Left ventricle myocardium inferior (tissue), 1 donor: ENCODE data around the gene ADCY10. TPM values are rescaled to one million over a fixed set of nuclear protein-coding genes. Genes with fewer than 3 reads are reported as not detected.
A peak's percentile ranks its signal among the peaks of the same experiment; 100 is the strongest.

Source experiments
- DNase-seq: peaks from one replicate; pipeline ENCODE4 v3.0.0-alpha.2; 2020
- H3K27ac ChIP-seq: fragments of 200-600 bp; replicated peaks from 2 replicates; pipeline ENCODE4 v1.8.0; 2021
- H3K27me3 ChIP-seq: fragments of 200-600 bp; 2 replicates; pipeline ENCODE4 v1.8.0; 2021; ENCODE audit warnings: low read depth
- H3K36me3 ChIP-seq: fragments of 200-600 bp; 2 replicates; pipeline ENCODE4 v1.8.0; 2021
- H3K4me1 ChIP-seq: fragments of 200-600 bp; 2 replicates; pipeline ENCODE4 v1.8.0; 2021
- H3K4me3 ChIP-seq: fragments of 200-600 bp; 2 replicates; pipeline ENCODE4 v1.8.0; 2021; ENCODE audit warnings: mild to moderate bottlenecking, moderate library complexity
- H3K9me3 ChIP-seq: fragments of 200-600 bp; replicated peaks from 2 replicates; pipeline ENCODE4 v1.8.0; 2021
- intact Hi-C: fragments of 100-400 bp; cut with micrococcal nuclease; formaldehyde crosslinking; loops from one replicate; pipeline ENCODE4 v1.11.0; 2022
- total RNA-seq: library from RNA; stranded (reverse); fragmentation: NEBNext Ultra II Directional; extraction: Animal tissue kit (Norgen Biotek cat#: 25700); gene quantifications from one replicate; pipeline ENCODE4 v1.2.1, GENCODE V29; 2021
- TF ChIP-seq, protein P1 (sequence below): fragments of 200-600 bp; IDR thresholded peaks from 2 replicates; pipeline ENCODE4 v1.8.0; 2021; ENCODE audit warnings: antibody characterized with exemption, mild to moderate bottlenecking, borderline replicate concordance
- donor health status: DM: no; HTN: yes; CAD: no; lungs with severe emphysema.

The ADCY10 gene
- total RNA-seq, 1 donor from 2014 or later = 0.22 TPM

DNA sequence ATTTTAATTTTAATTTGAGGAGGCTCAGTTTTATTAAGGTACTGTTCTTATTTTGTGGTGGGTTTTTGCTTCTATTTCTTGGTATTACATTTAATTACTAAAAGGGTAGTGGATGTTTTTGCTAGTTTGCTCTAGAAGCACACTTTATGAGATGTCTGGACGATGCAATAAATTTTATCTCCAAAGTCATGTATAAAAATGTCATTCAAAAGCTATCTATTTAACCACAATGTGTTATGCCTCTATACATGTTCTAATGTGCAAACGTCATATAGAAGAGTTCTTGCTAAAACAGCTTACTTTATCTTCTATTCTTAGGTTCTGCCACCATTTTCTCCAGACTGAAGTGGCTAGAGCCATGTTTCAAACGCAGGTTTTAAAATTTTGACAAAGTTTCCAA lies 35.9 kb upstream of the ADCY10 start:
- Histone ChIP-seq H3K9me3 (no peaks in the 10 kb centered on the region), H3K36me3 (peaks cover 31% of the 10 kb centered on the region), H3K27me3 (no peaks in the 10 kb centered on the region), H3K4me3 (no peak overlapping the region), H3K4me1 (peaks cover 54% of the 10 kb centered on the region), H3K27ac (no peak overlapping the region)
- TF ChIP-seq, protein P1, sequence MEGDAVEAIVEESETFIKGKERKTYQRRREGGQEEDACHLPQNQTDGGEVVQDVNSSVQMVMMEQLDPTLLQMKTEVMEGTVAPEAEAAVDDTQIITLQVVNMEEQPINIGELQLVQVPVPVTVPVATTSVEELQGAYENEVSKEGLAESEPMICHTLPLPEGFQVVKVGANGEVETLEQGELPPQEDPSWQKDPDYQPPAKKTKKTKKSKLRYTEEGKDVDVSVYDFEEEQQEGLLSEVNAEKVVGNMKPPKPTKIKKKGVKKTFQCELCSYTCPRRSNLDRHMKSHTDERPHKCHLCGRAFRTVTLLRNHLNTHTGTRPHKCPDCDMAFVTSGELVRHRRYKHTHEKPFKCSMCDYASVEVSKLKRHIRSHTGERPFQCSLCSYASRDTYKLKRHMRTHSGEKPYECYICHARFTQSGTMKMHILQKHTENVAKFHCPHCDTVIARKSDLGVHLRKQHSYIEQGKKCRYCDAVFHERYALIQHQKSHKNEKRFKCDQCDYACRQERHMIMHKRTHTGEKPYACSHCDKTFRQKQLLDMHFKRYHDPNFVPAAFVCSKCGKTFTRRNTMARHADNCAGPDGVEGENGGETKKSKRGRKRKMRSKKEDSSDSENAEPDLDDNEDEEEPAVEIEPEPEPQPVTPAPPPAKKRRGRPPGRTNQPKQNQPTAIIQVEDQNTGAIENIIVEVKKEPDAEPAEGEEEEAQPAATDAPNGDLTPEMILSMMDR = no peak
- no peak for DNase-seq
- intact Hi-C loops = no loop called here

DNA sequence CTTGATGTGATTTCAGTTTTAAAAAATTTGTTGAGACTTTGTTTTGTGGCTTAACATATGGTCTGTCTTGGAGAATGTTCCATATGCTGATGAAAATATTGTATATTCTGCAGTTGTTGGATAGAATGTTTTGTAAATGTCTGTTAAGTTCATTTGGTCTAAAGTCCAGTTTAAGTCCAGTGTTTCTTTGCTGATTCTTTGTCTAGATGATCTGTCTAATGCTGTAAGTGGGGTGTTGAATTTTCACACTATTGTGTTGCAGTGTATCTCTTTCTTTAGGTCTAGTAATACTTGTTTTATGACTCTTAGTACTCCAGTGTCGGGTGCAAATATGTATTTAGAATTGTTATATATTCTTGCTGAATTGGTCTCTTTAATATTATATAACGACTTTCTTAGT lies 33.8 kb upstream of the ADCY10 start:
- H3K4me3 ChIP-seq = no peak overlapping the region
- H3K27ac ChIP-seq = no peak overlapping the region
- no peaks in the 10 kb centered on the region for H3K27me3 ChIP-seq
- no peaks in the 10 kb centered on the region for H3K9me3 ChIP-seq
- TF ChIP-seq, protein P1 = no peak
- intact Hi-C loops = no loop called here
- peaks cover 54% of the 10 kb centered on the region for H3K4me1 ChIP-seq
- DNase-seq = no peak
- H3K36me3 ChIP-seq = peaks cover 10% of the 10 kb centered on the region

DNA sequence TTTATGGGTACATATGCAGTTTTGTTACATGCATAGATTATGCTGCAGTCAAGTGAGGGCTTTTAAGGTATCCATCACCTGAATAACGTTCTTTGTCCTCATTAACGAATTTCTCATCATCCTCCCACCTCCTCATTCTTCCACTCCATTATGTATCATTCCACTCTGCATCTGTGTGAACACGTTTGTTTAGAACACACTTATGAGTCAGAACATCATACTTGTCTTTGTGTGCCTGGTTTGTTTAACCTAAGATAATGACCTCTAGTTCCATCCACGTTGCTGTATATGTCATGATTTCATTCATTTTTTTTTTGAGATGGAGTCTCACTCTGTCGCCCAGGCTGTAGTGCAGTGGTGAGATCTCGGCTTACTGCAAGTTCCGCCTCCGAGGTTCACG lies 29.6 kb upstream of the ADCY10 start:
- TF ChIP-seq, protein P1 = no peak
- peaks cover 59% of the 10 kb centered on the region for H3K4me1 ChIP-seq
- no peaks in the 10 kb centered on the region for H3K27me3 ChIP-seq
- H3K27ac ChIP-seq = no peak overlapping the region
- peaks cover 5% of the 10 kb centered on the region for H3K36me3 ChIP-seq
- intact Hi-C loops = no loop called here
- H3K4me3 ChIP-seq = no peak overlapping the region
- H3K9me3 ChIP-seq = no peaks in the 10 kb centered on the region
- no peak for DNase-seq

DNA sequence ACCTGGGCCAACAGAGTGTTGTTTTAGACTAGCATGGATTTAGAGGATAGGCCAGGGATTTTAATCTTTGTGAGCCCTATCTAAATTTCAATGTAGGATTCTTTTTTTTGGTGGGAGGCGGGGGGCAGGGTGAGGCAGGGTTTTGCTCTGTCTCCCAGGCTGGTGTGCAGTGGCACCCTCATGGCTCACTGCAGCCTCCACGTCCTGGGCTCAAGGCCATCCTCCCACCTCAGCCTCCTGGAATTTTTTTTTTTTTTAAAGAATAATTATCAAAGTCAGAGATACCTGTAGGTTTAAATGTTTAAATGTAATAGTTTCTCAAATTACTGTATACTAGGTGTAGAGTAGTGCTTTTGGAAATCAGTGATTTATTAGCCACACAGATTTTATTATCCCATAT lies 26.3 kb upstream of the ADCY10 start:
- Histone ChIP-seq H3K9me3 (no peaks in the 10 kb centered on the region), H3K36me3 (peaks cover 5% of the 10 kb centered on the region), H3K4me1 (peaks cover 57% of the 10 kb centered on the region), H3K27ac (no peak overlapping the region), H3K4me3 (no peak overlapping the region), H3K27me3 (no peaks in the 10 kb centered on the region)
- intact Hi-C loops = no loop called here
- TF ChIP-seq, protein P1 = no peak
- DNase-seq = no peak

DNA sequence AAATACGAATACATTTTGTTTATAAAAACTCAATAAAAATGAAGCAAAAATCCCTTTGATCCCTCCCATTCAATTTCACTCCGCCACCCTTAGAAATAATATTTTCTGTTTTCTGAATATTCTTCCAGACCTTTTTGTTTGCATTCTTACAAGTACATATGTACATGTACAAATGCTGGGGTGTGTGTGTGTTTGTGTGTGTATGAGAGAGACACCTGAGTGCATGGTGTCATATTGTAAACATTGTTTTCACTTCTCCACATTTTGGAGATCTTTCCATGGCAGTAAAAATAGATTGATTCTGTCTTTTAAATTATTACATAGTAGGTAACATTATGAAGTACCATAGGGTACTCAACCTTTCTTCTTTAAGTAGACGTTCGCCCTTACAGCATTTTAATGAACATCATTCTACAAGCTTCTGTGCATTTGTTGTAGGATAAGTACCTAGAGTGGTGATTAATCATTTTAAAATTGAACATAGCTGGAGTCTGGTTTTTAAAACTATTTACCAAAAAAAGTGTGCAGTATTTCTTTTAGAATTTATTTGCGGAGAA lies 24.2 kb upstream of the ADCY10 start:
- Histone ChIP-seq H3K4me3 (peak overlapping the region; percentile 94), H3K4me1 (peaks cover 78% of the 10 kb centered on the region), H3K9me3 (no peaks in the 10 kb centered on the region), H3K36me3 (peaks cover 5% of the 10 kb centered on the region), H3K27me3 (no peaks in the 10 kb centered on the region), H3K27ac (peak overlapping the region; percentile 97)
- intact Hi-C loops = no loop called here
- no peak for DNase-seq
- TF ChIP-seq, protein P1 = no peak
